GM12875 (cell line): ENCODE results near the gene MBD4.
"Not testable (repeated sequence)": the region's sequence is repeated elsewhere in the genome, so short reads cannot be mapped to it uniquely, and the experiment has no call there.

Experiments used
- H3K4me3 ChIP-seq: one replicate; pipeline ENCODE4 v1.5.1; 2011; ENCODE audit warnings: low read depth, low read length, control low read depth
- TF ChIP-seq, protein P1 (sequence below): IDR thresholded peaks from 2 replicates; pipeline ENCODE4 v1.5.1; 2011; ENCODE audit warnings: low read depth, mild to moderate bottlenecking, control low read depth, inconsistent platforms, low read length, moderate library complexity, borderline replicate concordance; ENCODE audit not compliant: insufficient read depth

Gene MBD4

DNA sequence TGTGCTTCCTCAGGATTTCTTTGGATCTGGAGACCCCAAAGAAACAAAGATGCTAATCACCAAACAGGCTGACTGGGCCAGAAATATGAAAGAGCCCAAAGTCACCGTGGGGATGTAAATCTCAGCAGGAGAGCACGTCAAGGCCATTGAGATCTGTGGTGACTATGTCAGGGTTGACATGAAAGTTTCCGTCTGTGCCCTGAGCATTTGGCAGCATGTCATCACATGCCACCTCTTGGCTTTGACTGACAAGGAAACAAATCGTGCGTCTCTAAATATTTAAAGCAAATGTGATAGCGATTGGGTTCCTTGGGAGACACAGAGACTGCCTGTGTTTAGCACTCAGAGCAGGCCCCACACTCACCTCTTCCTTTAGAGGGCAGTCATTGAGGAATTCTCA is 46.5 kb downstream of the MBD4 start:
- H3K4me3 ChIP-seq, result no peak overlapping the region
- TF ChIP-seq, protein P1, sequence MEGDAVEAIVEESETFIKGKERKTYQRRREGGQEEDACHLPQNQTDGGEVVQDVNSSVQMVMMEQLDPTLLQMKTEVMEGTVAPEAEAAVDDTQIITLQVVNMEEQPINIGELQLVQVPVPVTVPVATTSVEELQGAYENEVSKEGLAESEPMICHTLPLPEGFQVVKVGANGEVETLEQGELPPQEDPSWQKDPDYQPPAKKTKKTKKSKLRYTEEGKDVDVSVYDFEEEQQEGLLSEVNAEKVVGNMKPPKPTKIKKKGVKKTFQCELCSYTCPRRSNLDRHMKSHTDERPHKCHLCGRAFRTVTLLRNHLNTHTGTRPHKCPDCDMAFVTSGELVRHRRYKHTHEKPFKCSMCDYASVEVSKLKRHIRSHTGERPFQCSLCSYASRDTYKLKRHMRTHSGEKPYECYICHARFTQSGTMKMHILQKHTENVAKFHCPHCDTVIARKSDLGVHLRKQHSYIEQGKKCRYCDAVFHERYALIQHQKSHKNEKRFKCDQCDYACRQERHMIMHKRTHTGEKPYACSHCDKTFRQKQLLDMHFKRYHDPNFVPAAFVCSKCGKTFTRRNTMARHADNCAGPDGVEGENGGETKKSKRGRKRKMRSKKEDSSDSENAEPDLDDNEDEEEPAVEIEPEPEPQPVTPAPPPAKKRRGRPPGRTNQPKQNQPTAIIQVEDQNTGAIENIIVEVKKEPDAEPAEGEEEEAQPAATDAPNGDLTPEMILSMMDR, result no peak

DNA sequence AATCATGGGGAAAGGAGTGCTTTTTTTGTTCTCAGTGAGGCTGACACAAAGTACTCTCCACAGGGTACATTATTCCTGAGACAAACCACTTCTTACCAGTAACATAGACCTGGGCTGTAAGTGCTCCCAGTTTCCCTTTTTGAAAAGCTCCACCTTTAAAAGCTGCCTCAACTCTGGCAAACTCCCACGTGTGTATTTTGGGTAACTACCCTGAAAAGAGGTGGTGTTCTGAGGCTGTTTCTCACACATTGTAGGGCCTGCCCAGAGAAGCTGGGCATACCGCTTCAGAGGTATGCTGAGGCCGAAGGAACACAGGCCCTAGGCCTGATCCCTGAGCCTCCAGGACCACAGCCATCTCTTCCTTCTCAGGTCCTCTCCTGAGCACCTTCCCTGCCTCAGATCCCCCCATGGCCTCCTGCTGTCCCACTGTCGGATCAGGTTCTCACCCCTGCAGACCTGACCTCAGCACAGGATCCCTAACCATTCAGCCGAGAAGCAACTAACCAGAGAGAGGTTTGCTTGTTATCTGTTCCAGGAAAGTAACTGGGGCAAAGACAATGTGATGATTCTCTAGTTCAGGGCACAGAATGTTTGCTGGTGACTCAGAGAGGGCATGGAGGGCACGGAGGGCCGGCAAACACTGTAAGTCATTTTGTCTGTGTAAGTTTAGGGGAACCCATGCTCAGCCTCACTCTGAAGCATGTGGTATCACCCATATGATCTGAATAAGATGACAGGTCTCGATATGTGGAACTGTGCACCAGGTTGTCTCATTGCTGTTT is 47.5 kb downstream of the MBD4 start:
- H3K4me3 ChIP-seq, result not testable (repeated sequence)

DNA sequence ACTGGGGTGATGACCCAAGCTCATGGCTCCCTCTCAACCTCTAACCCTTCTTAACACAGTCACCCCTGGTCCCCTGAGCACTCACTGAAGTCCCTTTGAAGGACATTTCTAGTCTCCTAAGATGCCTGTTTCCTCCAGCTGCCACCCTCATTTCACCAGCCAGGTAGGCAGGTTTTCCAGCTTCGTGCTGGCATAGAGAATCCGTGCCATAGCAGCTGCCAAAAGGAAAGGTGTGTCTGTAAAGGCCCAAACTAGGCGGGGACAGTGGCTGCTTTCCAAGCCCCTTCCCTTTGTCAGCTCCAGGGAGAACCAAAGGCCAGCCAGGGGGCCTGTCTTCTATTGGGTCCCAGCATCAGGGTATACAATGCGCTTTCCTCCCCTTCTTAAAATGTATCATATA is 48.2 kb downstream of the MBD4 start:
- H3K4me3 ChIP-seq, result not testable (repeated sequence)

DNA sequence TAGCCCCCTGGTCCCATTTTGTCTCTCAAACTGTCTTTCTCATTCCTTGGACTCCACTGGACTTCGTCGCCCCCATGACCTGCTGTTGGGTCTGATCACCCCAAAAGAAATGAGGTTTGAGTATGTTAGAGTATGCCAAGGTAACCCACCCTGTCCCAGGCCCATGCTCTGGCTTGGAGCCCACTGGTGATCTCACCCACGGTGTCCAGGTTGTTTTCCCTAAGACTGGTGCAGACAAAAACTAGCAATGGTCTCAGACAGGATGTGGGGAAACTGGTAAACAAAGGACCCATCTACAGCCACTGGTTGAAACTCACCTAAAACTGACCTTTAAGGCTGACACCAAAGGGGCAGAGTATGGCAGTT is 50.2 kb downstream of the MBD4 start:
- TF ChIP-seq, protein P1, result no peak
- H3K4me3 ChIP-seq, result no peak overlapping the region

DNA sequence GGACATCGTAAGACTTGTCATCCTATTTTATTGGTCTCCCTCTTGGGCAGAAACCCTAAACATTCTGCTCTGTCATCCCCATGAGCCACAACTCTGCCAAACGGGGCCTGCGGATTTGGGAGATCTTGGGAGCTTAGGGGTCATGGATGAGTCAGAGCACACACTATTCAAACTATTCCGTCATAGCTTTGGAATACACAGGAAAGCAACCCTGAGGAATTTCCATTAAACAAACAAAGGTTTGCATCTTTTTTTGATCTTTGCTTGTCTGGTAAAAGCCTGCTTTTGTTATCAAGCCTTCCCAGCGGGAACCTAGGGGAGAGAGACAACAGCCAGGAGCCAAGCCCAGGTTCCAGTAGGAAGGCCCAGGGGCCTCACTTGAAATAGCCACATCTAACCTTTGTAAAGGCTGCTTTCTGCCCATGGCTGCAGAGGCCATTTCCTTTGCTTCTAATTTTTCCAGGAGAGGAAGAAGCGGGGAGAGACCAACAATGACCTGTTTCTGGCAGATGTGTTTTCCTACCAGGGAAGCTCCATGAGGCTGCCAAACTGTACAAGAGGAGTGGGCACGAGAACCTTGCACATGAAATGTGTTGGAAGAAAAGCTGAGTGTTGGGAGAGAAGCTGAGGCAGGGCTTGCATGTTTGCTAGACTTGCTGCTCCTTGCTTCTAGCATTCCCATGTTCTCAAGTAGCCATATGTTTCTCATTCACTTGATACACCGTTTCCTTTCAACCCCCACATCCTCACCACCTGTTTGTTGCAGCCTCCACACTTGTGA is 50.8 kb downstream of the MBD4 start:
- not testable (repeated sequence) for H3K4me3 ChIP-seq

DNA sequence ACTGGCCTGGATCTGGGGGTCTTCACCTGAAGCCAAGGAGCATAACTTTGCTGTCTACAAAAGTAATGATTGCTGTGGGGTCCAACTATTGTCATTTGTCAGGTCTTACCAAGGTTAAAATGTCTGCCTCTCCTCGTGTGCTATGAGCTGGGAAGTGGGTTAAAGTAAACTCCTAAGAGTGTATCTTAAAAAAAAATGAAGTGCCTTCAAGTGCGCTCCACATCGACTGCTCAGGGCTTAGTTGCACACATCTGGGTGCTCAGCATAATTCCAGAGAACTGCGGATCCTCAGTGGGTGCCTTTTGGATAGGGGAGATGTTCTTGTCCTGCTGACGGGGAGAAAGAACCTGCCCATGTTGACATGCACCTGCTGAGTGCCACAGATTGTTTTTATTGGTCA is 52.3 kb downstream of the MBD4 start:
- TF ChIP-seq, protein P1, result no peak
- H3K4me3 ChIP-seq, result no peak overlapping the region

DNA sequence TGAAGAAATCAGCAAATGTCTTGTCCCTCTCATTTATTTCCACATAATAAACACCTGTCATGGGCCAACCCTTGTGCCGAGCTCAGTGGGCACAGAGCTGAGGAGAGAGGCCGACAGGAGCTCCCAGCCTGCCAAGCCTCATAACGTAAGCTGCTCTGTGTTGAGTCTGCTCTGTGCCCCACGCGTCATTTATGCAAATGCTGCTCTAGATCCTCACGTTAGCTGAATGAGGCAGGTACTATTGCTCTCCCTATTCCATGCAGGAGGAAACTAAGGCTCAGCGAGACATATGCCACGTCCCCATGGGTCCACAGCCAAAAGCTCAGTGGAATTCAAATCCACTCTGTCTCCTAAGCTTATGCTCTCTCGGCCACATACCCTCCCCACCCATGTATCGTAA is 52.8 kb downstream of the MBD4 start:
- TF ChIP-seq, protein P1, result no peak
- no peak overlapping the region for H3K4me3 ChIP-seq

DNA sequence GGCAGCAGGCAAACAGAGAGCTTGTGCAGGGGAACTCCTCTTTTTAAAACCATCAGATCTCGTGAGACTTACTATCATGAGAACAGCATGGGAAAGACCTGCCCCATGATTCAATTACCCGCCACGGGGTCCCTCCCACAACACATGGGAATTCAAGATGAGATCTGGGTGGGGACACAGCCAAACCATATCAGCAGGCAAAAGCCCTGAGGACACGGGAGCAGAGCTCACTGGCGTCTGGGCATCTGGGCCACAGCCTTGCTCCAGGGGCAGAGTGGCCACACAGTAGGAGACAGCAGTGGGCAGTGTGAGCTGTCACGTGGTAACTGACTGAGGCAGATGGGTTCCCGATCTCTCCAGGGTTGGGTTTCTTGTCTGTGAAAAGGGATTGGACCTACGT is 54.2 kb downstream of the MBD4 start:
- not testable (repeated sequence) for H3K4me3 ChIP-seq

DNA sequence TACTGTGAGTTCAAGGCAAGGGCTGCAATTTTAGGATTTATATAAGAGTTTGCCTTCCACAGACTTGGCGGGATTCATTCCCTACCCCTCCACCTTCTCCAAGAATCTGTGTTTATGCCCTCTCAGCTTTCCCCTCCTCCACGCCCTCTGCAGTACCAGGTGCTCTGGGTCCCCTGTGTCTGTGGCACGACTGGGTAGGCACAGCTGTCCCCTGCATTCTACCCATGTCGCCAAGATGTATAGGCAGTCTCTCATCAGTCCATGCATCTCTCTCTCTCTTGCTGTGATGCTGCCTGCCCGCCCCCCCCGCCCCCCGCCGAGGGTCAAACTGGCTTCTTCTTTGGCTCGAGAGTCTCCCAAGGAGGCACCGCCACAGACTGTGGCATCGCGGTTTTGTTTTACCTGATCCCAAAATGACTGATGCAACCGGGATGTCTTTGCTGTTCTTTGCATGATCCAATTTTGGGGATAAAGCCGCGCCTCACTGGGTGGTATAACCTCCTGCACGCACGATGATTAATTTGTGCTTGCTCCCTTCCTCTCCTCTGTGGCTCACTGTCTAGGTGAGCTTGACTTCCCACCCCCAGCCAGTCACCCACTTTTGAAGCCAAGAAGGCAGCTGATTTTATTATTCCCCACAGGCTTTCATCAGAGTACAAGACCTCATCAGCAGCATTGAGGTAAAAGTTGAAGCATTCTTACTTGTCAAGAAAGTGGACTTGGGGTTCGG is 55.0 kb downstream of the MBD4 start:
- H3K4me3 ChIP-seq, result no peak overlapping the region
- TF ChIP-seq, protein P1, result no peak

DNA sequence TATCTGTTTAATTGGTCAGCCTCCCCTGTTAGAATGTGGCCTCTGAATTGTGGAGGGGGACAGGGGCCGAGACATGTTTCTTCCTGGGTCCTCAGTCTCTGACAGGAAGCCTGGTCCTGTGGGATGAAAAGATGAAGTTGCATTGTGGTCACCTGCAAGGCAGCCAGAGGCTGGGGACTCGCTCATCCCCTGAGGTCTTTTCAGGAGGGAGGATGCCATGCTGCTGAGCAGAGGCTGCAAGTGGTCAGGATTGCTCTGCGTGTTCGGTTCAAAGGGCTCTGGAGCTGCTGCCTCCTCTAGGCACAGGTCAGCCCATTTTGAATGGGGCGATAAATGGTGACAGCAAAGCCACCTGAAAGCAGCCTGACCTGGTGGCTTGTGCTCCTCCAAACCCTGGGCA is 55.6 kb downstream of the MBD4 start:
- not testable (repeated sequence) for H3K4me3 ChIP-seq
